Testis (tissue), 2 donors: Measurements from ENCODE around the gene RESP18.

ENCODE experiments used
- CTCF ChIP-seq, 3 experiments: fragments of 450-650 bp in 2 of 3; fragments of 200-600 bp in 1 of 3; sonication (generic) in 1 of 3; IDR thresholded peaks; one replicate each; pipeline ENCODE4 v1.5.1; 2016 to 2019; ENCODE audit warnings: antibody characterized with exemption in 3 of 3, mild to moderate bottlenecking in 2 of 3, moderate library complexity in 1 of 3
- POLR2A ChIP-seq: fragments of 450-650 bp; IDR thresholded peaks from one replicate; pipeline ENCODE4 v1.6.1; 2017; ENCODE audit warnings: antibody characterized with exemption, mild to moderate bottlenecking, moderate library complexity

DNA sequence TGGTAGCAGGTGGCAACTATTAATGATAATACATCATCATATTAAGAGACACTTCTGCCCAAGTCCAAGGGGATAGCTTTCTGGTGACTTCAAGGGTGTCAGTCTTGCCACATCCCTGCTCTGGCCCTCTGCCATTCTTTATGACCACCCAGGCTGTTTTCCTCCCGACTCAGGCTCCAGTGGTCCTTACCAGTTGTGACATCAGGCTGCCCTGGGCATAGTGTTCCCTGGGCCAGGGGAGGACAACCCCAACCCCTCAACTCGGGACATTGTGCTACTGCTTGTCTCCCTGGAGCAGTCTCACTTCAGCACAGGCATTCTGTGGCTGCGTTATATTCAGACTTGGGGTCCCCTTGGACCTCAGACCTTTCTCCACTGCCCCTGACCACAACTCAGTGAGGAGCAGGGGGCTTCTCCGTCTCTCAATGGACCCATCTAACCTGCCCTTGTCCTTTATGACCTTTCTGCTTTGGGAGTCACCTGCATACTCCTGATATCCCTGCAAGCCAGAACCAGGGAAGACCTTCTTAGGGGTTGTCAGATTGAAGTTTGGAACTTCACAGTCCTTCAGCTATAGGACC lies 40.5 kb downstream of the RESP18 start:
- TF ChIP-seq CTCF (IDR thresholded peaks at IDR 0.05) (no peak), POLR2A (no peak)
